Stimulated activated CD4-positive, alpha-beta T cell treated with anti-CD3 and anti-CD28 coated beads, Interleukin-2, amount 100 ng/mL, for 4 hours (primary cell): ENCODE results near the gene PER1.
A peak's percentile ranks its signal among the peaks of the same experiment; 100 is the strongest.
"Not testable (repeated sequence)": the region's sequence is repeated elsewhere in the genome, so short reads cannot be mapped to it uniquely, and the experiment has no call there.

Source experiments
- DNase-seq: peaks from one replicate; pipeline ENCODE4 v3.0.0-alpha.2; 2020; ENCODE audit warnings: low read depth

The PER1 gene

GRCh38 chr17:8121681-8122421, 30.4 kb downstream of the PER1 start:
- DNase-seq = no peak

GRCh38 chr17:8121407-8121680, 30.9 kb downstream of the PER1 start:
- no peak for DNase-seq

- peak; percentile 67 for DNase-seq
Observed at GRCh38 chr17:8120520-8121406, 31.4 kb downstream of the PER1 start.

GRCh38 chr17:8119581-8120519, 32.4 kb downstream of the PER1 start:
- DNase-seq = peak; percentile 78

GRCh38 chr17:8118769-8119580, 33.2 kb downstream of the PER1 start:
- peak; percentile 79 for DNase-seq

GRCh38 chr17:8117980-8118768, 34.0 kb downstream of the PER1 start, which contains the start of gene ALOXE3:
Gene ALOXE3 (minus strand): TSS chr17:8118514. CDS start chr17:8117990, 524 bp downstream.
- DNase-seq = no peak

GRCh38 chr17:8117367-8117979, 34.7 kb downstream of the PER1 start:
- DNase-seq = no peak

GRCh38 chr17:8116776-8117175, 35.4 kb downstream of the PER1 start:
- no peak for DNase-seq

- no peak for DNase-seq
Observed at GRCh38 chr17:8110907-8111306, 41.3 kb downstream of the PER1 start.

- no peak for DNase-seq
Observed at GRCh38 chr17:8110456-8110804, 41.8 kb downstream of the PER1 start.

- peak; percentile 72 for DNase-seq
Observed at GRCh38 chr17:8109661-8110455, 42.3 kb downstream of the PER1 start.

GRCh38 chr17:8108972-8109660, 43.1 kb downstream of the PER1 start:
- DNase-seq = no peak

- DNase-seq = not testable (repeated sequence)
Observed at GRCh38 chr17:8106980-8107379, 45.2 kb downstream of the PER1 start.

GRCh38 chr17:8105957-8106398, 46.2 kb downstream of the PER1 start:
- DNase-seq = no peak

GRCh38 chr17:8104911-8105310, 47.3 kb downstream of the PER1 start:
- DNase-seq = no peak

GRCh38 chr17:8103549-8103948, 48.7 kb downstream of the PER1 start:
- no peak for DNase-seq

- no peak for DNase-seq
Observed at GRCh38 chr17:8101721-8102120, 50.5 kb downstream of the PER1 start.

GRCh38 chr17:8100763-8101162, 51.4 kb downstream of the PER1 start:
- no peak for DNase-seq

- no peak for DNase-seq
Observed at GRCh38 chr17:8100111-8100510, 52.1 kb downstream of the PER1 start.
